GM19463 (cell line): Measurements from ENCODE around the gene RHOH.

Experiments
- ATAC-seq: cut with Tn5 transposase; IDR thresholded peaks from one replicate; pipeline ENCODE4 v1.9.1; 2021; ENCODE audit warnings: mild to moderate bottlenecking, moderate library complexity; ENCODE audit not compliant: unreplicated experiment

Gene RHOH

DNA sequence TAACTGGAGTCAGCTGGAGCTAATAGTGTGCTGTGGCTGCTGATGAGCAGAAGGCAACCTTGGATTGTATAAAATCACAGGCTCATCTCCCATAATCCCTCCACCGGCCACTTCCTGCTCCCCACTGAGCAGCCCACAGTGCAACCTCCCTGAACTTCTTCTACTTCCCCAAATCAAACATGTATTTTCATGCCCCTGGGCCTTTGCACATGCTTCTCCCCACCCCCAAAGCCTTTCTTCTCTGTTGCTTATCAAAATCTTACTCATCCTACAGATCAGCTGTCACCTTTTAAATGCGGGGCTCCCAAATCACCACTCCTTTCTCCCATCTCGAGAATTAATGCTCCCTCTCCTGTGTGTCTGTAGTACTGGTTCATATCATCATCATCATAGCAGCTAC, 35.8 kb downstream of the RHOH start:
- ATAC-seq = no peak

DNA sequence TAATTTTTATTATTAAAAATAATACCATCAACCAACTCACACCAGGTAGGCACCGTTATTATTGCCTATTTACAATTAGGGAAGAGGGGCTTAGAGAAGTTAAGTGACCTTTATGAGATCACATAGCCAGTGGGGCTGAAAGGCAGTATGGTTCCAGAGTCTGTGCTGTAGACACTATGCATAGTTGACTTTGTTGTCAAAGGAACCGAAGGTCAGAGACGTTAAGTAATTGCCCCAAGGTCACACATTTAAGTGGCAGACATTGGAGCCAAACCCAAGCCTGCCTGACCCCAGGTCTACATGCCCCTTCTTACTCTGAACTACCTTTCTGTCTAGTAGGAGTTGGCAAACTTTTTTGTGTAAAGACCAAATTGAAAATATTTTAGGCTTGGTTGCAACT, 36.4 kb downstream of the RHOH start:
- no peak for ATAC-seq

DNA sequence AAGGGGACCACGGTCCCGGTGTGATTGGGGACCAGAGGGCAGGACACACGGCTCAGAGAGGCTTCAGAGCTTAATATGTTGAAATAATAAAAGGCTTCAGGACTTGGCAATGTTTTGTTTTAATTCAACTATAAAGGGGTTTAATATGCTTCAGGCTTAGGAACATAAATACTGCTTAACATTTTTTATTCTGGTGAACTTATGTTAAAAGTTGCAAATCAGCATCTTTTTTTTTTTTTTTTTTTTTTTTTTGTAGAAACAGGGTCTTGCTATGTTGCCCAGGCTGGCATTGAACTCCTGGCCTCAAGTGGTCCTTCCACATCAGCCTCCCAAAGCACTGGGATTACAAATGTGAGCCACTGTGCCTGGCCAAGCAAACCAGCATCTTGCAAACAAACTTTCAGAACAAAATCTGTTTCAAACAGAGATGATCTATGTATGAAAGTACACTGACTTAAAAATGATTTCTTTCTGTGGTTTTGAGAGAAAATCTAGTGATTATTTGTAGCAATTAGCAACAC, 37.7 kb downstream of the RHOH start:
- ATAC-seq = no peak

DNA sequence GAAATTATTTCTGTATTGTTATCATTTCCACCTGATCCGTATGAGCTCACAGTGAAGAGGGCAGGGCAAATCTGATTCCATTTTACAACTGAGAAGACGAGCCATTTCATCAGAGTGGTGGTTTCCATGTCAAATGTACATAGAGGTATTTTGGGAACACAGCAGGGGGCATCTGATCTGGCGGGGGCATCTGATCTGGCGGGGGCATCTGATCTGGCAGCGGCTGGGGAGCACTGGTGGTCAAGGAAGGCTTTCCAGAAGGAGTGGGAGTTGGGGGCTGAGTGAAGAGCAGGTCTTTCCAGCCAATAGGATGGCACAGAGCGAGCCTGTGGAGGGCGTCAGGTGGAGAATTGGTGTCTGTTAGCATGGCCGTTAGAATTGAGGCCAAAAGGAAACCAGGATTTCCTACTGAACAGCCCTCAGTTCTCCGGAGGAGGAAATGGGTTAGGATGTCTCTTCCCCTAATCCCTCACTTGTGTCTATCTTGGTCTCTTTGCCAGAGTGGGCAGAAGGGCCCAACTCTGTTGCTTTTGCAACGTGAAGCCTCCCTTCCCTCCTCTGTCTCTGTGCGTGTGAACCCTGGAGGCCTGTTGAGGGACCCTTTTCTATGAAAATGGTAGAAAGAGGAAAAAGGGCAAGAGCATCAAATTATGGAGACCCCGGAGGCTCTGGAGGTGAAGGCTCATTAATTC, 41.3 kb downstream of the RHOH start:
- ATAC-seq = no peak

DNA sequence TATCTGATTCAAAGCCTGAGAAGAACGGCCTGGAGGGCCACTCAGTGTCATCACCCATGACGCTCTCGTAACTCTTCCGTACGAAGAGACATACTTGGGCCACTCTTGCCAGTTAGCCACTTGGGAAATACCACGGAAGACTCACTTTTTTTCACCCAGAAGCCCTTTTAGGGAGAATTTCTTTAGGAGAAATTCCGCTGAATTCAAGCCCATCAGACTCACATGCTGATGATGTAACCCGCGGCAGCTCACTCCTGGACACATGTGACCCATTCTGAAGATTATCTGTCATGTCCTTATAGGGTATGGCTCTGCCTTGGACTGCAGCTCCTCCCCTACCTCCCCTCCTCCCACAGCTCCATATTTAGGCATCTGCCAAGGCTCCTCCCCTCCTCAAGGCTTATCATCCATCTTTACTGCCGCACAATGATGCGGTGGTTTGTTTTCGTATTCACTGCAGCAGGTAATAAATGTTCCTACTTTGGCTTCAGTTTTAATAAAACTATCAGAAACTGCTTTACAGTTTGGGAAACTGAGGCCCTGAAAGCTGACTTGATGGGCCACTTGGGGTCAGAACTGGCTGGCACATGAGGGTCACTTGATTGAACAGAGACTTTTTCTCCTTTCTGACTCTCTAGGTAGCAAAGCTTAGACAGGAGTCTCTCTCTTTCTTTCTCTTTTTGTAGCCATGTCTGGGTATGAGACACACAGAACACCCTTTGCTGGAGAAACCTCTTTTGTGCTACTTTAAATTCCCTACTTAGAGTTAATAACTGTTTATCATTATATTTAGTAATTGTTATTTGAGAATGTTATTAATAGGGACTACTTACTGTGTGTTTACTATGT, 42.1 kb downstream of the RHOH start:
- no peak for ATAC-seq

DNA sequence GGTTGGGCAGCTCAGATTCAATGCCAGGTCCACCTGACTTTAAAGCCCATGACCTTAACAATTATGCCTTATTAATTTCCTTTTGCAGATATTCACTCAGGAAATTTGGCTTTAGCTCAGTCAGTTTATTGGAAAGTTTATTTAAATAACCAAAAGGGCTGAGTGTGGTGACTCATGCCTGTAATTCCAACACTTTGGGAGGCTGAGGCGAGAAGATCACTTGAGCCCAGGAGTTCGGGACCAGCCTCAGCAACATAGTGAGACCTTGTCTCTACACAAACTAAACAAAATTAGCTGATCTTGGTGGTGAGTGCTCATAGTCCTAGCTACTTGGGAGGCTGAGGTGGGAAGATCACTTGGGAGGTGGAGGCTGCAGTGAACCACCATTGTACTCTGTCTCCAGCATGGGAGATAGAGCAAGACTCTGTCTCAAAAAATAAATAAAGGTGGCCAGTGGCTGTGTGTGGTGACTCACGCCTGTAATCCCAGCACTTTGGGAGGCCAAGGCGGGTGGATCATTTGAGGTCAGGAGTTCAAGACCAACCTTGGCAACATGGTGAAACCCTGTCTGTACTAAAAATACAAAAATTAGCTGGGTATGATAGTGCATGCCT, 43.3 kb downstream of the RHOH start:
- ATAC-seq = no peak

DNA sequence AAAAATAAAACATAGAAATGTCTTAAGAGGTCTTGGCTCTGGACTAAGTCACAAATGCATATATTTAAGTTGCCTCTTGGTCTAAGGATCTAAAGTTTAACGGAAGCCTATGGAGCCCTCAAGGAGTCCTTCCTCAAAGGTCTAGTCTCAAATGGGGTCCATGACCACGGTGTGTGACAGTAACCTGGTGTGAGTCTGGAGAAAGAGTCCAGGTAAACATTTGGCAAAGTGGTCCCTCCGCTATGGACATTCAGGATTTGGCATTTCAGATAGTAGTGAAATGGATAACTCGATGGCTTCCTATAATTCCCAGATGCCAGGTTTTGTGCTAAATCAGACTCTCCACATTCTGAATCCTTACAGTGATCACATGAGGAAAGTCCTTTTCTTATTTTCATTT, 44.2 kb downstream of the RHOH start:
- no peak for ATAC-seq

DNA sequence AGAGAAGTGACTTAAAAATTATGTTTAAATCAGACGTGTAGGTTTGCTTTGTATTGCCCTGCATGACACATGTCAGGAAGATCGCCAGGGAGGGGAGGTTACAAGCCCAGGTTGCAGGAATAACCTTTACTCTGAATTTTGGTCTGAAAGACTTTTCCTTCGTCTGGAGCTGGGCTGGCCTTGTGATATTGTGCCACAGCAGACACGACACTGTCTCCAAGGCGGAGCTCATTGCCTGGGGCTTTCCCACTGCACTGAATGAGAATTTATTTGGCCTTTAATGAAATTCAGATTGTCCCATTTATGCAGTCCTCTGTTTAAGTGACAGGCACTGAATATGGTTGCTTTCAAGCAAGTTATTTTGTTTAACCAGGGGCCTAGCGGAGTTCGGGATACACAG, 45.1 kb downstream of the RHOH start:
- no peak for ATAC-seq

DNA sequence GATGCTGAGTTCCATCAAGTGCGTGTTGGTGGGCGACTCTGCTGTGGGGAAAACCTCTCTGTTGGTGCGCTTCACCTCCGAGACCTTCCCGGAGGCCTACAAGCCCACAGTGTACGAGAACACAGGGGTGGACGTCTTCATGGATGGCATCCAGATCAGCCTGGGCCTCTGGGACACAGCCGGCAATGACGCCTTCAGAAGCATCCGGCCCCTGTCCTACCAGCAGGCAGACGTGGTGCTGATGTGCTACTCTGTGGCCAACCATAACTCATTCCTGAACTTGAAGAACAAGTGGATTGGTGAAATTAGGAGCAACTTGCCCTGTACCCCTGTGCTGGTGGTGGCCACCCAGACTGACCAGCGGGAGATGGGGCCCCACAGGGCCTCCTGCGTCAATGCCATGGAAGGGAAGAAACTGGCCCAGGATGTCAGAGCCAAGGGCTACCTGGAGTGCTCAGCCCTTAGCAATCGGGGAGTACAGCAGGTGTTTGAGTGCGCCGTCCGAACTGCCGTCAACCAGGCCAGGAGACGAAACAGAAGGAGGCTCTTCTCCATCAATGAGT, 46.6 kb downstream of the RHOH start:
- ATAC-seq = no peak

DNA sequence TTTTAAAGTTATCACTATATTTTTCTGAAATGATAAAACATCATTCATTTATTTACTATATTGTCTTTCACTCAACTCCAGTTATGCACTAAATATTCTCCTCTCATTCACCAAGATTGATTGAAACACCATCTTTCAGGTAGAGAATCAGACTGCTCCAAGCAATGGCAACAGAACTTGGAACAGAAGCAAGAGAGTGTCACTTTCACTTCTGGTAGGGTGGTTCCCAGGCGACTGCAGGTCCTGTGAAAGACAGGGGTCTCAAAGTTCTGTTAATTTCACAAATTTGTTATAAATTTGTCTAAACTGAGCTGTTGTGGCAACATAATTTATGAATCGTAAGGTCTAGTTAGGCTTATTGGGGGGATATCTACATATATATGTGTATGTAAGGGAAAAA, 47.8 kb downstream of the RHOH start:
- ATAC-seq = no peak

DNA sequence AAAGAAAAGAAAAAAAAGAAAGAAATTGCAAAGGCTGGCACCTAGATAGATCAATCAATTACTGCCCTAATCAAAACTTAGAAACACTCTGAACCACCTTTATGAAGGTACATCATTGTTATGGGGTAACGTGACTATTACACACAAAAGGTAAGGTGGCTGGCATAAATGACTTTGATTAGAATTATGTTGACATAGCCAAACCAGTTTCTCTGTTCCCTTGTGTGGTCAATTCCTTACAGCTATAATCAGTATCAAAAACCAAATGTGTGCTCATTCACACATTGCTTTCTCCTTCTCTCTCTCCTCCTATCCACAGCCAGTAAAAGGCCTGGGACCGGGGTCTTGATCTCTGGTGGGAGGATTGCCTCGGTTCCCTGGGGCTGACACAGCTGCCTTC, 48.7 kb downstream of the RHOH start:
- no peak for ATAC-seq

DNA sequence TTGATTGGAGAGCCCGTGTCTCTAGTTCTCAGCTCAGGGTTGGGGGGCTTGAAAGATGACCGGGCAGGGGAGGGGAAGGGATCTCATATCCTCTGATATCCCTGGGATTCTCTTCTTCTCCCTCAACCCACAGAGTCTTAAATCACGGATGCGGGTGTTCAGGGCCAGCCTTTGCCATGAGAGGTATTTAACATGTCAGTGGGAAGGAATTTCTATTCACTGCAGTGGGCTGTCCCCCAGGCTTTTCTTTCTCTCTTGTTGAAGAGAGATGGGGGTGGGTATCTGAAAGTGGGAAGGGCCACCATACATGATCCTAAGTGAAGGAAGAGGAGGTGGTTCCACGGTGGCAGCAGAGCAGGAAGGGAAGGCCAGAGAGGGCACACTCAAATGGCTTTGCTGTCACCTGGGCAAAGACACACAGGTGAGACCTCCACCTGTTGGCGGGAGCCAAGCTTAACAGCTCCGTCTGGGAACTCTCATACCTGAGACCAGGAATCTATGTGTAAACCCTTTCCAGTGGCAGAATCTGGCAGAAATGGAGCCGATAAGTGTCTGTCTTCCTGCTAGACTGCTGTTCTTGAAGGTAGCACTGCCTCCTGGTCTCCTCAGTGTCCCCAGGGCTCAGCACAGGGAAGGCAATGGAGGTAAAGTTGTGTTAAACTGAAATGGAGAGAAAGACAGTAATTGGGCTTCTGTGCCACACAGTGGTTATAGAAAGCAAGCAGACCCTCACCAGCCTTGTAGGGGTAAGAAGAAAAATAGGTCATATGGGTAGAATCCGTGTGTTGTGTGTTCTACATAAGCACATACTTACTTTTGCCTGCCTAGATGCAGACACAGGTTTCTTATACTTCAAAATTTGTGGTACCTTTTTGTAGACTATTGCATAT, 49.4 kb downstream of the RHOH start:
- ATAC-seq = no peak

DNA sequence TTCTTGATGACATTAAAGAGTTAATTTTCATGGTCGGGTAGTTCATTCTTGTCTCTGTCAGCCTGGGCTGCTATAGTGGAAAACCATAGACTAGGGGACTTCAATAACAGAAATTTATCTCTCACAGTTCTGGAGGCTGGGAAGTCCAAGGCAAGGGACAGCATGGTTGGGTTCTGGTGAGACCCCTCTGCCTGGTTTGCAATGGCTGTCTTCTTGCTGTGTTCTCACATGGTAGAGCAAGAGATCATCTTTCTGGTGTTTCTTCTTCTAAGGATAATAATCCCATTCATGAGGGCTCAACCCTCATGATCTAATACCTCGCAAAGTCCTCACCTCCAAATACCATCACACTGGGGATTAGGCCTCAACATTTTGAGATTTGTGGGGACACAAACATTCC, 50.1 kb downstream of the RHOH start:
- ATAC-seq = no peak

DNA sequence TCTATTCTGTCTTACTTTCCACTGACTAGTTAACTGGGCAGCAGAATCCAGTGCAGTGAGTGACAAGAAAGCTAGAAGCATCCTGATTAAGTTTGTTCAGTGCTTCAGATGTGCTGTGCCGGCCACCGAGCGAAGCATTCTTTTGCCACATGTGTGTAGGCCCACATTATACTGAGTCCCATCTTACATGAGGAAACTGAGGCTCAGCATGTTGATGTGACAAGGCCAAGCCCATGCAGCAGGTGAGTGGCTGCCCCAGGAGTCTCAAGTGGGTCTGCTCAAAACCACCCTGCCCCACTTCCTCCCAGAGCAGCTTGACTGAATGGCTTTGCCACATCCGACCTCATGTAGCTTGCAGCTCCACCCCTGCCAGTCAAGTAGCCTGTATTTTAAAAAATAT, 50.5 kb downstream of the RHOH start:
- ATAC-seq = no peak

DNA sequence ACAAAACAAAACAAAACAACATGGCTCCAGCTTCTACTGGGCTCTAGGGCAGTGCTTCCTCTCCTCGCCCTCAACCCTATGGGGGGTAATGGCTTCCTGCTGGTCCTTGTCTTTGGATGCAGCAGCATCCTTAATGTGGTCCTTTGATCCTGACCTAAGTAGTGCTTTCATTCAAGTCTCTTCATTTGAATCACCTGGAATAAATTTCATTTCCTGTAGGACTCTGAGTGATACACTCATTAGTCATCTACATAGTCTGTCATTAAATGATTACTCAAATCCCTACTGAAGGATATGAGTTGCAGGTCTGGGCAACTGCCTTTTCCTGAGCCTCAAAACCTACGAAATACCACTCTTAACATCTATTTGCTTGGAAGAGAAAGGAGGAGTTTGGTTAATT, 54.5 kb downstream of the RHOH start:
- no peak for ATAC-seq

DNA sequence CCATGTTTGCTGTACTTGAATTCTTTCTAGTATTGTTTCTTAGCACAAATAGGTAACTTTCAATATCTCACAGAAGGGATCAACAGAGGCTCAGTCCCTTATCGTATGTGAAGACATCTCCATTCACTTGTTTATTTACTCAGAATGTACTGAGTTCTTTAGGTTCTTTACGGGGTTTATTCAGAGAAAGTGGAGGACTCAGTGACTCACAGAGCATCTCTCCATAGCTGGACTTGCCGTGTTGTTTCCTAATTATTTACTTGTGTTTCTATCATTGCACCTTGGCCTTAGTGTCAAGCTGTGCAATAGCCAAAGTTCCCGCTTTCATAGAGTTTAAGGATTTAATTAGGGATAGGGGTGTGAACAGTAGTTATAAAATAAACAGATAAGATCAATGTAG, 57.1 kb downstream of the RHOH start:
- ATAC-seq = no peak

DNA sequence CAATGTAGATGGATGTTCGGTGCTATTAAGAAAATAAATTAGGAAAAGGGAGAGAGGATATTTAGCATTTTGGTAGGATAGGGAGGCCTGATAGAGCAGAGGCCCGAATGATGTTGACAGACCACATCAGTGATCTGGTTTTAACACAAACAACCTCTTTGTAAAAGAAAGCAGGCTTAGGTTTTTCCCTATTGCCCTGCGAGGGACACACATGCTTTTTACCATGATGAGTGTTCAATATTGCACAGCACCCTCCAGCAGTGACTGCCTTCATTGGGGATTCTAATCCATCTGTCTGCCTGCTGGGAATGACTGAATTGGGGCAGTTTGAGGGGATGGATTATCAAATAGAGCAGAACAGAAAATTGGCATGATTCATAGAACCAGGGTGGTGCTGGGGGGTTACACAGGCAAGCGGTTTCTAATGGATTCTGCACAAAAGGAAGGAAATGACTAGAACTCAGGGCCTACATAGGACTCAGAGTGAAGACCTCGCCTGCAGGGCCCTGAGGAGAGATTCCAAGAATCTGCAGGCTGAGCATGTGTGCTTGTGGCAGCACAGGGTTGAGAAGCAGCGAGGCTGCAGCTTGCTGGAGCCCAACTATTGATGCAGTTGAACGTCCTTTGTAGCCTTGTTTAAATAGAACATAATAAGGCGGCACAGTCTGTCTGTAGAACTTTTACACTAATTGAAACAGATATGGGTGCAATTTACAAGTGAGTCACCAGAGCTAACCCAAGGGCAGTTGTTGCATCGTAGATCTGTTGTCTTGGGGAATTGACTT, 58.0 kb downstream of the RHOH start:
- no peak for ATAC-seq

DNA sequence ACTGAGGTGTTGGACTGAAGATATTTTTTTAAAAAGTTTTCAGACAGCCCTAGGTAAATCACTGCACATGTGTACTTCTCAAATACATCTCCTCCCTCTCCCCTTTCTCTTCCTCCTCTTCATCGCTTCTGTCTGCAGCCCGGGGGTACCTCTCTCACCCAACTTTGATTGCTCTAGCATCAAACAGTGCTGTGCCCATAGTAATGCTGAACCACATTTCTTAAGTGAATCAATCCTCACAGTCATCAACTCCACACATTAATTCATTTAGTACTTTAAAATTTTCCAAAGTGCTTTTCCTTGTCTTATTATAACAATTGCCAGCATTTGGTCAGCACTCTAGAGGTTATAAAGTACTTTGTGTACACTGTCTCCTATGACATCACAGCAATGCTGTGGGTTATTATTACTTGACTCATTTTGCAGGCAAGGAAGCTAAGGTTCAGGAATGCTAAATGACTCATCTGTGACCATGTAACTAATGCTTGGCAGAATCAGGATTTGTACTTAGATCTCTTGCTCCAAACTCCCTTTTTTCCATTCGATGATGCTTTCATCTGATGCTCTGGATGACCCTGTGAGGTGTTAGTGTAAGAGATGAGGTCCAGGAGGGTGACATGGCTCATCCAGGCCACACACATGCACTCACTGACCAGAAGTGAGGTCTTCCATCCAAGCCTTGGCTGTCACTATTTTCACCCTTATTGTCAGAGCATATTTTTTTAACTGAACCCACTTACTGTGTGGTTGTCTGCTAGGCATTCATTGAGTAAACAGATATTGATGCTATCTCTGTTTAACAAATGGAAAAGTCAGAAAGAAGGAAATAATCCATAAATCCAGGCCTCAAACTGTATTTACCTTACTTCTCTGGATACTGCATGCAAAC, 58.8 kb downstream of the RHOH start:
- no peak for ATAC-seq

DNA sequence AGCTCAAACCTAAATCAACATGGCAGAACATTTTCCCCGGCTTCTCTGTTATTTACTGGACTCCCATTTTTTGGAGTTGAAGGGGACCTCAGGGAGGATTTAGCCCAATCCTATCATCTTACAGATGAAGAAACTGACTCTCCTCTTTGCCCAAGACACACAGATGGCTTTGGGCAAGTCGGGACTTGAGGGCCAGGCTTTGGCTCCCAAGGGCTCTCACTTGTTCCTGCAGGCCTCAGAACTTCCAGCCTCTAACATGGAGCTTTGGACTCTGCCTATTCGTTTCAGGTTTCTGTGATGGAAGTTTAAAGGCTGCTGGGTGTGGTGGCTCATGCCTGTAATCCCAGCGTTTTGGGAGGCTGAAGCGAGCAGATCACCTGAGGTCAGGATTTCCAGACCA, 59.5 kb downstream of the RHOH start:
- no peak for ATAC-seq
